HG02588 (cell line): ENCODE results near the gene VPS51.

Source experiments
- ATAC-seq: cut with Tn5 transposase; IDR thresholded peaks from one replicate; pipeline ENCODE4 v1.9.1; 2021; ENCODE audit warnings: mild to moderate bottlenecking, moderate library complexity; ENCODE audit not compliant: unreplicated experiment

Gene VPS51

DNA sequence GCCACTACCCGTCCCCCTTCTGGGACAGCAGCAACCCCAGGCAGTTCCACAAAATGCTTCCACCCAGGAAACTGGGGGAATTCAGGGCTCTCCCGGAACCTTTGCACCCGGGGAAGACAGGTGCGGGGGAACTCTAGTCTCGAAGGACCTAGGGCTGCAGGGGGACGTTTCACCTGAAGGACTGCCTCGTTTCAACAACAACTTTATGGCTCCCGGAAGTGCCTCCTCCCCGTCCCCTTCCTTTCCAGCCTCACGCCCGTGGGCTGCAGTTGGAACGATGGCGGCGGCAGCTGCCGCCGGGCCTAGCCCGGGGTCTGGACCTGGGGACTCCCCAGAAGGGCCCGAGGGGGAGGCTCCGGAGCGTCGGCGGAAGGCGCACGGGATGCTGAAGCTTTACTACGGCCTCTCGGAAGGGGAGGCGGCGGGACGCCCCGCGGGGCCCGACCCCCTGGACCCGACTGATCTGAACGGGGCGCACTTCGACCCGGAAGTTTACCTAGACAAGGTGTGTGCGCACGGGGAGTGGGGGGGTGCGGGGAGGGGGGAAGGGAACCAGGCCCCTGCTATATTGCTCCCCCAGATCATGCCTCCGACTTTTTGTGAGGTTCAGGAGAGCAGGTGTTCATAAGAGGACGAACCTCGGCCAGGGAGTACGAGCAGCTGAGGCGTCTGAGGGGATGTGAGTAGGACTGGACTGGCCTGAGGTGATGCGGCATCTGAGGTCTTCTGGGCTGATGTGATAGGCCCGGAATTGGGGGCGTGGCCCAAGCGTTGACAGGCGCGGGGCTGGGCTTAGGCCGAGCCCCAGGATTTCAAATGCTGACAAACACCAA is at the start of gene VPS51:
VPS51 (plus strand) TSS at position 241 of the 833 bp plus-strand sequence; CDS start at position 278, 37 bp downstream.
- ATAC-seq, result peak; percentile 74

DNA sequence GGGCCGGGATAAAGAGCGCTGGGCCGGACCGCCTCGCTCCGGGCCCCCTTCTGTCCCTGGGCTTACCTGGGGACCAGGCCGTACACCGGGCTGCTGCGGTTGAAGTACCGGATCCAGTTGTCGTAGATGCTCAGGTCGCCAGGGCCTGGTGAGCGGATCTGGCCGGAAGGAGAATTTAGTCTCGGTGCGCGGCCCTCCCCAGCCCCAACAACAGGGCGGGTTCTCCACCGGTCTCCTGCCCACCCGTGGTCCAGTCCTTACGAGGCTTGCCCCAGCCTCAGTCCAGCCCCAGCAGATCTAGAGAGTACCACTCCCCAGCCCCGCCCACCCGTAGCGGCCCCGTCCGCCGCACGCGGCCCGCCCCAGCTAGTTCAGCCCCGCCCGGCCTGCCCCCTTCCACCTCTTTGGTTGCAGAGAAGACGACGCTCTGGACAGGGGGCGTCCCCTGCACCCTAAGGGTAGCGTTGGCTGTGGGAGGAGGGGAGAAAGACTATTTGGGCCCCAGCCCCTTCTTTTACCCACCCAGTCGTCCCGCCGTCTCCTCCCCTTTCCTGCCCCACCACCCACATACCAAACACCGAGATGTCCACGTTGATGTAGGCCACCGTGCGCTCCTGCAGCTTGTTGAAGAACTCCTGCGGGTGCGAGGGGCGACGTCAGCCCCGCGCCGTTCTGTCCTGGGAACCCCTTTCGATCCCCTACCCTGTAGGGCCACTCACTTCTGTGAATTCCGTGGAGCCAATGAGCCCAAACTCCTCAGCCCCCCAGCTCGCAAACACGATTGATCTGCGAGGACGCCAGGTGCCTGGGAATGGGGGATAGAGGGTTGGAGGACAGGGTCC is 48.2 kb upstream of the VPS51 start:
- ATAC-seq, result no peak

DNA sequence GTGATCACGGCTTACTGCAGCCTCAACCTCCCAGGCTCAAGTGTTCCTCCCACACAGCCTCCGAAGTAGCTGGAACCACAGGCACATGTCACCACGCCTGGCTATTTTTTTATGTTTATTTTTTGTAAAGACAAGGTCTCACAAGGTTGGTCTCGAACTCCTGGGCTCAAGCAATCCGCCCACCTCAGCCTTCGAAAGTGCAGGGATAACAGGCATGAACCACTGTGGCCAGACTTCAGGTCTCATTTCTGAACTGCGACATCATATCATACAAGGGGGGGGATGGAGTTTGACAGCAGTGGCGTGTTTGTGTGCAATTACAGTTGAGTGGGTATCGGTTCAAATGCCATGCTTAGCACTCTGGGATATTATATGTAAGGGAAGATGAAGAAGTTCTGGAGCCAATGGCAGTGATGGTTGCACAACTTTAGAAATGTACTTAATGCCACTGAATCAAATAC is 44.6 kb upstream of the VPS51 start:
- no peak for ATAC-seq

DNA sequence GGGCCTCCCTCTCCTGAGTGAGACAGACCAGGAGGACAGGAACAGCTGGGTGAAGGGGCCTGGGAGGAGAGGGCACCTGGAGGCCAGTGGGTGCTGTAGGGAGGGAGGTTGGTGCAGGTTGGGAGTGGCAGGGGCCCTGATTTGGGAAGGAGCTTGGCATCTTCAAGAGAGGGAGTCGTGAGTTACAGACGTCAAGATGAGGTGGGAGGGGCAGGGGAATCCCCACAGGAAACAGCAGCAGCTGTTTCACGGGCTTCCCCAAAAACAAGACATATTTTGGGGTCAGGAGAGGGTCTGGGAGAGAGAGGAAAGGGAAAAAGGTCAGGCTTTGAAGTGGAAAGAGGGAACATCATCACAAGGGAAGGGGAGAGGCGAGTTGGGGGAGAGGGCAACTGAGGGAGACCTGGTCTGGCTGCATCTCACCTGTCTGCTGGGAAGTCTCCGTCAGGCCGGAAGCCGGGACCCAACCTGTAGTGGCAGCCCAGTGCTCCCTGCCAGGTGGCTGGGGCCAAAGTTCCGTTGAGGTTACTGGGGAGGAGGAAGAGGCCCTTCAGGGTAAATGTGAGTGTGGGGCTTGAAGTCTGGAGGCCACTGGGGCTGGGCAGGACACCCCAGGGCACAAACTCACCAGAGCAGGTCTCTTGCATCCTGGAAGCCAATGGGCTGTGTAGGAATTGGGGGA is 42.0 kb upstream of the VPS51 start:
- ATAC-seq, result no peak

DNA sequence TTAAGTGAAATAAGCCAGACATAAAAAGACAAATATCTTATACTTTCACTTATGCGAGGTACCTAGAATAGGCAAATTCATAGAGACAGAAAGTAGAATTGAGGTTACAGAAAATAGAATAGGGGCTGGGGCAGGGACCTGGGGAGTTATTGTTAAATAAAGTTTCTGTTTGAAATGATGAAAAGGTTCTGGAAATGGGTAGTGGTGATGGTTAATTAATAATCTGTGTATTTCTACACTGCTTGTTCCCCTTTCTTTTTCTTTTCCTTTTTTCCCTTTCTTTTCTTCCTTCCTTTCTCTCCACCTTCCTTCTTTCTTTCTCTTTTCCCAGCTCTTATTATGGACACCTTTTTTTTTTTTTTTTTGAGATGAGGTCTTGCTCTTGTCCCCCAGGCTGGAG is 40.5 kb upstream of the VPS51 start:
- ATAC-seq, result no peak

DNA sequence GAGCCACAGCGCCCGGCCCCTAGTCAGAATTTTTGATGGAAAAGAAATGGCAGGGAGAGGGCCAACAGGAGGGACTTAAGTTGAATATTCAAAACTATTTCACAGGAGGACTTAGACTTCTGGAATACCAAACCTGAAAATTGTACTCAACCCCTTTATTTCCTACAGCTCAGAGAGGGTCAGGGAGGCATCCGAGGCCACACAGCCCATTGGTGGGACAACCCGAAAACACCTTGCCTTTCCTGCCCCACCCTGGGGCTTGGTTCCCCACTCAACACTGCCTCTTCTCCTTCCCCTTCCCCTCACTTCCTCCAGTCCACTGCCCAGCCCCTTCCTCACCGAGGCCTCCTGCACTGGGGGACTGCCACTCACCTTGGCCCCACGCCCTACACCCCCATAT is 39.0 kb upstream of the VPS51 start:
- ATAC-seq, result no peak

DNA sequence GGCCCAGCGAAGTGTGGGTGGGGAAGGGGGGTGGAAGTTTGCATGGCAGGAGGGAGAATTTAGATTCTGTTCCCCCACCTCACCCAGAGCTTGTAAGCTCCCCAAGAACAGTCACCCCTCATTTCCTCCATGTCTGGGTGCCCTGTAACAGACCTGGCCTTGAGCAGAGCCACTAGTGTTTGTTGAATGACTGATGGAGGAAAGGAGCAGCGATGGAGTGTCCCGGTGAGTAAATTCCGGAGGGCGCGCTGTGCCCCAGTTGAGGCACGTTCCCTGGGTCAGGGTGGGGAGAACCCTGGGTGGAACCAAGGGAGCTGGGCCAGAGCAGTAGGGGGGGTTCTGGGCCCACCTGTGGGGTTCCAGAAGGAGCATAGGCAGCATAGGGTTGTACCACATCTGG is 38.5 kb upstream of the VPS51 start:
- no peak for ATAC-seq

DNA sequence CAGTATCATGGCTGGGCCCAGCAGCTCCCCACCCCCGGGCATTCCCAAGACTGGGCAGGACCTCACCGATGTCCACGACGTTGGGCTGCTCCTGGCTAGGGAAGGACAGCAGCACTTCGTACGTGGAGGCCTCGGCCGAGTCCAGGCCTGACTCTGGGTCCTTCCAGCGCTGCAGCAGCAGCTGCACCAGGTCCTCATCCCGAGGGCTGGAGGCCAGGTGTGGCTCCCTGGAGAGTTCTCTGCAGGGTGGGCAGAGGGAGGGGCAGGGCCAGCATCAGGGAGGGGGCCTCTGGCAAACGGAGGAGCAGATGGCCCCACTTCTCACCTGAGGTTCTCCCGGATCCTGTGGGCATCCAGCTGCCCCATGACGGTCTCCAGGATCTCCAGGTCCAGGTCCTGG is 38.0 kb upstream of the VPS51 start:
- ATAC-seq, result no peak

DNA sequence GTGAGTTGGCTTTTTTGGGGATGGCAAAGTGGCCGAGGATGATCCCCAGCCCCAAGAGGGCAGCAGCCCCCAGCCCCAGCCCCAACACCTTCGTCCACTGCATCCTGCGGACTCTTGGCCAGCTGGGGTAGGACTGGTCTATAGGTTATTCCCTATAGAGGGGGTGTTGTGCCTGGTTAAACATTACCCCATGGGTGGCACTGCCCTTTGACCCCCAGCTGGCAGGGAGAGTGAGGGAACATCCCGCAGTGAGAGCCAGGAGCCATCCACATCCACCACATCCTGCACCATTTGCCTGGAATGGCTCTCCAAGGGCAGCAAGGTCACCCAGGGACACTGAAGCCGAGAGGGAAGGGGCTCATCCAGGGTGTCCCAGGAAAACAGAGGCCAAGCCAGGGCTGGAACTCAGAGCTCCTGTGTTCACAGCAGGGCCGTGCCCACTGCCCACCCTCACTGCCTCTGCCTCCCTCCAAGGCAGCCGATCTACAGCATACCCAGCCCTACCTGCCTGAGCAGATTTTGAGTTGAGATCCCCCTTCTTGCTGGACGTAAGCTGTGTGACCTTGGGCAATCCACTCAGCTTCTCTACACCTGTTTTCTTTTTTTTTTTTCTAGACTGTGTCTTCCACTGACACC is 37.5 kb upstream of the VPS51 start, which contains the start of gene NAALADL1:
NAALADL1 (minus strand) TSS at position 135 of the 636 bp plus-strand sequence; CDS start at position 103, 32 bp downstream.
- ATAC-seq, result no peak

DNA sequence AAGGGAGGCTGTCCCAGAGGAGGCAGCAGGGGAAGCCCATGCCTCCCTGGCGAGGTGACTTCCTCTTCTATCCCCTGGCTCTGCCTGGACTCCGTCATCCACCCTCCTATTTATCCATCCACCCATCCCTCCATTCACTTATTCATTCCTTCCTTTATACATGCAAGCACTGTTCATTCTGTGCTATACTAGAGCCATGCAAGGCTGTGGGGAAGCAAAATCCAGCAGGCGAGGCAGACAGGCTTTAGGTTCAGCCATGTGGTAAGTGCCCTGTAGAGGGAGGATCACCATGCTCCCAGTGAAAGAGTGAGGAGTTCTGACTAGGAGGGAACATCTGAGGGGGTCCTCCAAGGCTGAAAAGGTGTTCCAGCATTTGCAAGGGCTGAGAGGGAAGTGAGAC is 36.5 kb upstream of the VPS51 start:
- ATAC-seq, result no peak

DNA sequence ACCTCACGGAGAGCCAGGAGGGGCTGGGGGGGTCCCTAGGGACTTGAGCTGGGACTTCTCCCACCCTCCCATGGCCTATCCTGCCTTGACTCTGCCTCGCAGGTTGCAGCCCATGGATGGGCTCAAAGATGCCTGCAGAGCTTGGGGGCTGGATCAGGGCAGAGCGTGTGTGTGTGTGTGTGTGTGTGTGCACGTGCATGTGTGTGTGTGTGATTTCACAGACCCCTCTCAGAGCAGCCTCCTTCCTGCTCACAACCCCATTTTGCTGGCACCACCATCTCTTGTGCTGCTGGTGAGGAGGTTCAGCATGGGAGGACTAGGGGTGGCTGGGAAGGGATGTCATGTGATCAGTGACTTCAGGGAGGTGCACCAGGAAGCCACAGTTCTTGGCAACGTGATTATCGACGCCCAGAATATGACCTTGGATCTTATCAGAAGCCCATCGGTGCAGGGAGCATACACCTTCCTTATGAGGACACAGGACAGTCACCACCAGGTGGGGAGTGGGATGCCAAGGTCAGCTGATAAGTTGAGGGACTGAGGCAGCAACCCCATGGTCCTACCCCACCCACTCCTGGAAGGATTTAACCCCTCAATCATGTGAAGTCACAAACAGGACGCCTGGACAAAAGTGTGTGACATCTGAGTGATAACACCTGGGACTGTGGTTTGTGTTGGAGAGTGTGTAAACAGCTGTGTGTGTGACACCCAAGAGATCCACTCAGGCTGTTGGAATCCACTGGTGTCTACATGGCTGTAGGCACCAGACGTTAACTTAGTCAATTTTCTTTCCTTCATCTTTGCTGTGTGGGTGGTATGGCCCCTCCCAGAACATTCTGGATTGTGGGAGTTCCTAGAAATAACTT is 35.8 kb upstream of the VPS51 start:
- no peak for ATAC-seq

DNA sequence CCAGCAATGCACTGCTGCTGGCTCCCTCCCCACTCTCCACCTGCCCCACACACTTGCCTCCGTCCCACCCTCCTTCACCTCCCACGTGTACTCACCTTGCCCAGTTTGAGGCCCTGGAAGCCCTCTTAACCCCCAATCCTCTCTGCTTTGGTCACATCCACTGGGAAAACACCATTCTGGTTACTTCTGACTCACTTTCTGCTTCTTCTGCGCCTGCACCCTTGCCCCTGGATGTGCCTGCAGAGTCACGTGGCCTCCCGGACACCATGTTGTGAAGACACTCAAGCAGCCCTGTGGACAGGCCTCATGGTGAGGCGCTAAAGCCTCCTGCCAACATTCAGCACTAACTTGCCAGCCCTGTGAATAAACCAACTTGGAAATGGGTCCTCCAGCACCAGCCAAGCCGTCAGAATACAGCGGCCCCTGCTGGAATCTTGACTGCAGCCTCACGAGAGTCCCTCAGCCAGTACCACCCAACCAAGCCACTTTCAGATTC is 35.1 kb upstream of the VPS51 start:
- ATAC-seq, result no peak

DNA sequence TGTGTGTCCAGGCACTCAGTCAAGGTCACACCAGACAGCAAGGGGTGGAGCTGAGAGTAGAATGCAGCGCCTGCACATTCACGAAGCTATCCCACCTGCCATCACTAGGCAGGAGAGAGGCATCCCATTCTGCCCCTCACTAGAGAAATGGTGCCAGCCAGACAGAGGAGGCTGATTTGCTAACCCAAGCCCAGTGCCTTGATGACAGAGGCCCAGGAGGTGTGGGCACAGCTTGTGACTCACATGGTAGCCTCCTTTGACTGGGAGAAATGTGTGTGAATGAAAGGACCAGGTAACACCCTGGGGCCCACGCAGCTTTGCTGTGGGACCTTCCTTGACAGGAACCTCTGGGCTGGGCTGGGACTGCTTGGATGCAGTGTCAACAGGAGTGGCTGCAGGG is 32.5 kb upstream of the VPS51 start:
- no peak for ATAC-seq

DNA sequence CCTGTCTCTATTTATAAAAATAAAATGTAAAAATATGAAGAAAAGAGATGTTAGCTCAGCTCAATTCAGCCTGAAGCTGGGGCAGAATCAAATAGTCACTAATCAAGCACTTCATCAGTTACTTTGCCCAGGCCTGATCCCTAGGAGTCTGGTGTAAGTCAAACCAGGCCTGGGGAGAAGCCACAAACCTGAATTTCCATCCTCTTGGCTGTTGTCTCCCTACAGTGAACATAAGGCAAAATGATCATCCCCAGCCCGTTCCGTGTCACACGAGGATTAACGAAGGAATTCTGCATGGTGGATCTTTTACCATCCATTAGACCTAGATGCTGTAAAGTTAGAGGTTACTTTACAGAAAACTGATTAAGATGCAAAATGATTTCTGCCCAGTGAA is 31.2 kb upstream of the VPS51 start:
- ATAC-seq, result no peak

DNA sequence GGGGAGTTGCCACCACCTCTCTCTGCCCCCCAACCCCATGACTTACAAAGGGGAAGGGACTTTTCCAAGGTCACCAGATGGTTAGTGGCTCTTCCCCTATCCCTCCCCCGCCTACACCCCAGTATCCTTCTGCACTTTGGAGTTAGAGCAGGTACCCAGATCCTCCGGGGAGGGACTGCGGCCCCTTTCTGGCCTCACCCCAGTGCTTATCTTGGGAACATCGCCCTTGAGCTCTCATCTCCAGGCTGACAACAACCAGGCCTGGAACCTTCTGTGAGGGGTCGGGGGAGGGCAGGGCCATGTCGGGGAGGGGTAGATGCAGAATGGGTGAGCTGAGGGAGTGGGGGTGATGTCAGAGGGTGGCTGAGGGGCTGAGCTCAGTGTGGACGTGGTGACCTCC is 30.2 kb upstream of the VPS51 start:
- no peak for ATAC-seq

DNA sequence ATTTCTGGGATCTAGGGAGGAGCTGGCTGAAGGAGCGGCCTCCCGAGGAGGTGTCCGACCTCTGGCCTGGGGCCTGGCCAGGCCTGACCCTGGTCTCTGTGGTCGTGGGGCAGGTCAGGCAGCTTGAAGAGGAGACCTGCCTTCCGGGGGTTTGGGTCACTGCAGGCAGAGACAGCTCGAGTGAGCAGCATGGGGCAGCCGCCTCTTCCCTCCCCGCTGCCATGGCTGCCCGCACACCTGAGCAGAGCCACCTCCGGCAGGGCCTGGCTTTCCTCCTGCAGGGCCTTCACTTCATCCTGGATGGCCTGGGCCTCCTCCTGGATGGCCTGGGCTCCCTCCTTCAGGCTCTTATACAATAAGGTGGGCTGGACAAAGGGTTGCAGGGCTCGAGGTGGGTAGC is 29.7 kb upstream of the VPS51 start:
- no peak for ATAC-seq

DNA sequence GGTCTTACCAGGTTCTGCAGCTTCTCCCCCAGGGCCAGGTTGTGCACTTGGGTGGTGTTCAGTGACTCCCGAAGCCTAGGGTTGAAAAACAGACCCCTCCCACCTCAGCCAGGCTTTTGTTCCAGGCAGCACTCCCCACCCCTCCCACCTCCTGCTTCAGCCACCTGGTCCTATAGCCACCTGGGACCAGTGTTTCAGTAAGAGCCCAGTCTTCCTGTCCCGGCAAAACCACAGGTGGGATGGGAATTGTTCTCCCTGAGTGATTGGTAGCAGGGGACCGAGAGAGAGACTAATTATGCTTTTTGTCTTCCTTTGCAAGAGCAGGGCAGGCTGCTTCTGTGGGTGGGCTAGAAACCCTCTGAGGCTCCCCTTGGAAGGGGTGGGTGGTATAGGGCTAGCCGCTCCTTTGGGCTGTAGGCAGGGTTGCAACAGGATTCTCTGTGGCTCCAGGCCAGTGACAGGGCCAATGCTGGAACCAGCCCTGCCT is 29.2 kb upstream of the VPS51 start:
- no peak for ATAC-seq

DNA sequence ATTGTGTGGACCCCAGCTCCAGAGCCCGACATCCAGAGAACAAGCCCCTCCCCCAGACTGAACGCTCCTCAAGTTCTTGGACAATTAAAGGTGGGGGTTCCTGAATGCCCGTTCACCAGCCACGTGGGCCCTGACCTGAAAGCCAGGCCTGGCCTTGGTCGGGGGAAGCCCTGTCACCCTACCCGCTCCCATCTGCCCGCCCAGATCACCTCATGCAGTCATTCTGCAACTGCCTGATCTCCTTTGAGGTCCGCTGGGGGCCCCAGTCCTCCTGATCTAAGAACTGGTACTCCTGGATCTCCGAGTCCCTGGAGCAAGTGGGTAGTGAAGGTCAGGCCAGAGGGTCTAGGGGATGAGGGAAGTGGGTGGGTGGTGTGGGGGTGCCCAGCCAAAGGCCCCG is 28.6 kb upstream of the VPS51 start:
- ATAC-seq, result no peak

DNA sequence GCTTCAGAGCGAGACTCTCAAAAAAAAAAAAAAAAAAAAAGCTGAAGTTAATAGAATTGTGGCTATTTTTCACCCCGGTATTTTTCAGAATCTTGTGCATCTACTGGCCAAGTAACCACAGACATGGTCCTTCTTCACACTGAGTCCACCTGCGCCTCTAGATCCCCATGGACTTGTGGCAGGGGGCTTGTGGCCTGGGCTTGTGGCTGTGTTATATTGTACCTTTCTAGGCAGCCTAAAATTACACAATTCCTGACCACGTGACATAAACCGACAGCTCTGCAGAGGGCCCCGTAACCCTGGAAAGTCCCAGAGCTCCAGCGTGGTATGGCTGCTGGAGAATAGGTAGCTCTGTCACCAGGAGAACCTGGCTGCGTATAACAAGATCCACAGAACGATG is 26.8 kb upstream of the VPS51 start:
- ATAC-seq, result no peak
